AG04449 (cell line): ENCODE results near the gene DHCR7.

Source experiments
- CTCF ChIA-PET: fragments of 350-600 bp; formaldehyde crosslinking; extraction: SDS; loops from one replicate; lab custom pipeline; 2021; ENCODE audit warnings: antibody characterized with exemption; lab: Yijun Ruan, JAX
- POLR2A ChIA-PET: fragments of 400-600, 350-600 bp; formaldehyde crosslinking; extraction: SDS; loops from one replicate; lab custom pipeline; 2020; ENCODE audit warnings: antibody characterized with exemption, inconsistent platforms; lab: Yijun Ruan, JAX
- DNase-seq: peaks from one replicate; pipeline ENCODE4 v3.0.0-alpha.2; 2010; ENCODE audit warnings: low read depth, low spot score
- H3K4me3 ChIP-seq: 2 replicates; pipeline ENCODE4 v1.5.1; 2011; ENCODE audit warnings: low read depth, mild to moderate bottlenecking, control low read depth, low read length
- CTCF ChIP-seq: IDR thresholded peaks from one replicate; pipeline ENCODE4 v1.5.1; 2011; ENCODE audit warnings: mild to moderate bottlenecking, moderate library complexity, low read length, control low read depth, inconsistent platforms; ENCODE audit not compliant: insufficient read depth; ENCODE audit errors: missing control alignments

The DHCR7 gene

GRCh38 chr11:71433648-71434450, 14.3 kb downstream of the DHCR7 start:
- TF ChIP-seq CTCF, result no peak
- no peak overlapping the region for H3K4me3 ChIP-seq
- ChIA-PET CTCF (no interaction called here), POLR2A (no interaction called here)
- DNase-seq, result no peak

GRCh38 chr11:71432761-71433647, 15.2 kb downstream of the DHCR7 start:
- POLR2A ChIA-PET, result no interaction called here
- TF ChIP-seq CTCF, result no peak
- no peak overlapping the region for H3K4me3 ChIP-seq
- CTCF ChIA-PET, result interaction anchor here (0.6 kb wide), 1 partner anchor 11 kb away, joined by 3 read pairs; no protein-coding TSS in a partner anchor
- DNase-seq, result no peak

- no peak overlapping the region for H3K4me3 ChIP-seq
- no peak for DNase-seq
- ChIA-PET POLR2A (no interaction called here), CTCF (no interaction called here)
- no peak for TF ChIP-seq CTCF
These were observed 16.9 kb downstream of the DHCR7 start for GRCh38 chr11:71431271-71431670.

GRCh38 chr11:71430166-71430565, 18.0 kb downstream of the DHCR7 start:
- CTCF ChIA-PET, result no interaction called here
- H3K4me3 ChIP-seq, result no peak overlapping the region
- no peak for TF ChIP-seq CTCF
- no peak for DNase-seq
- POLR2A ChIA-PET, result no interaction called here

- ChIA-PET POLR2A (no interaction called here), CTCF (no interaction called here)
- no peak for TF ChIP-seq CTCF
- no peak for DNase-seq
- no peak overlapping the region for H3K4me3 ChIP-seq
These were observed 18.5 kb downstream of the DHCR7 start for GRCh38 chr11:71429701-71430100.
